Adipocyte (in vitro differentiated cells): ENCODE data around the gene CD19.
"Not testable (repeated sequence)": the region's sequence is repeated elsewhere in the genome, so short reads cannot be mapped to it uniquely, and the experiment has no call there.

ENCODE experiments used
- DNase-seq: peaks from one replicate; pipeline ENCODE4 v3.0.0-alpha.2; 2015; ENCODE audit warnings: low read depth
- H3K27me3 ChIP-seq: replicated peaks from 2 replicates; pipeline ENCODE4 v1.7.0; 2013; ENCODE audit warnings: mild to moderate bottlenecking, low read length, moderate library complexity; ENCODE audit not compliant: control insufficient read depth, insufficient read depth
- H3K36me3 ChIP-seq: 2 replicates; pipeline ENCODE4 v1.7.0; 2013; ENCODE audit warnings: low read length, mild to moderate bottlenecking, moderate library complexity; ENCODE audit not compliant: control insufficient read depth, insufficient read depth, severe bottlenecking
- H3K4me1 ChIP-seq: 2 replicates; pipeline ENCODE4 v1.7.0; 2013; ENCODE audit warnings: mild to moderate bottlenecking, low read length, moderate library complexity; ENCODE audit not compliant: control insufficient read depth, insufficient read depth
- H3K4me3 ChIP-seq: 2 replicates; pipeline ENCODE4 v1.7.0; 2013; ENCODE audit warnings: mild to moderate bottlenecking, low read length, moderate library complexity
- H3K9ac ChIP-seq: 2 replicates; pipeline ENCODE4 v1.7.0; 2013; ENCODE audit warnings: mild to moderate bottlenecking, low read length, moderate library complexity
- H3K9me3 ChIP-seq: 2 replicates; pipeline ENCODE4 v1.7.0; 2013; ENCODE audit warnings: mild to moderate bottlenecking, low read length, moderate library complexity; ENCODE audit not compliant: control insufficient read depth

Gene CD19

DNA sequence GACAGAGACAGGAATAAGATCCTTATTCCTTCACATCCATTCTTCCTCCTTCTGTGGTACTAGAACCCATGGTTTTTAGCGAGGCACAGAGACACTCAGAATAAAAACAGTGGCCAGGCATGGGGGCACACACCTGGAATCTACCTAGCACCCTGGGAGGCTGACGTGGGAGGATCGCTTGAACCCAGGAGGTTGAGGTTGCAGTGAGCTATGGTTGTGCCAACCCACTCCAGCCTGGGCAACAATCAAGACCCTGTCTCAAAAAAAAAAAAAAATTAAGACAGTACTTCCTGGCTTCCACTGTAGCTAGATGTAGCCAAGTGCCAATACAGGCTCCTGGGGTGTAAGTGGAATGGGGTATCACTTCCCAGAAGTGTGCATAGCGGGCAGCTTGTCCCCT is 35.4 kb downstream of the CD19 start:
- Histone ChIP-seq H3K4me3 (no peak overlapping the region), H3K36me3 (peaks cover 29% of the 10 kb centered on the region), H3K9me3 (no peaks in the 10 kb centered on the region), H3K27me3 (no peaks in the 10 kb centered on the region), H3K4me1 (no peaks in the 10 kb centered on the region), H3K9ac (no peak overlapping the region)
- no peak for DNase-seq

- H3K36me3 ChIP-seq, H3K9me3 ChIP-seq, H3K4me1 ChIP-seq, H3K9ac ChIP-seq, H3K27me3 ChIP-seq, DNase-seq, H3K4me3 ChIP-seq: not testable (repeated sequence)
Measured at GRCh38 chr16:28969696-28970095, 37.9 kb downstream of the CD19 start.

DNA sequence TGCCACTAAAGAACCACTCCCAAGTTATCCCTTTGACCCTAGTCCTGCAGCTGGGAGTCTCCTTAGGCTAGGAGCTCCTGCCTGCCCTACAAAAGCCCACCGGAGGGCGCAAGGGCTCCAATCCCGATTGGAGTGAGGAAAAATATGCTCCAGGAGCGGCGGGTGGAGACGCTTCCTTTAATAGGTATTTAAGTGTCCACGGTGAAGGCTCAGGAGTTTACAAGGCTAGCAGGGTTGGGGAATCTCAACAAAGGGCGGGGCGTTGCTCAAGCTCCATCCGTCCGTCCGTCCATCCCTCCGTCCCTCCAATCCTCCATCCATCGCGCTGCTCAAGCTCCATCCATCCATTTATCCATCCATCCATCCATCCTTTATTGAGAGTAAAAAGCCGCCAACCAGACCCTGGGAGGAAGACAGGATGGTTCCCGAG is 42.3 kb downstream of the CD19 start:
- Histone ChIP-seq H3K36me3 (peaks cover 7% of the 10 kb centered on the region), H3K27me3 (no peaks in the 10 kb centered on the region), H3K9me3 (no peaks in the 10 kb centered on the region), H3K4me3 (peak overlapping the region; percentile 99), H3K4me1 (peaks cover 11% of the 10 kb centered on the region), H3K9ac (peak overlapping the region; percentile 97)
- DNase-seq: peak; percentile 85

- peak within 1 kb of the TSS; percentile 99 for H3K4me3 ChIP-seq
- peaks cover 11% of the 10 kb centered on the region for H3K4me1 ChIP-seq
- H3K9ac ChIP-seq: peak within 1 kb of the TSS; percentile 97
- no peaks in the 10 kb centered on the region for H3K27me3 ChIP-seq
- no peaks in the 10 kb centered on the region for H3K9me3 ChIP-seq
- peaks cover 11% of the 10 kb centered on the region for H3K36me3 ChIP-seq
- peak; percentile 99 for DNase-seq
Measured at GRCh38 chr16:28974437-28975157, 42.8 kb downstream of the CD19 start, which contains the start of gene SPNS1. SPNS1 (plus strand) TSS chr16:28974778; CDS start chr16:28975152, 374 bp downstream.

GRCh38 chr16:28975158-28975599 is 43.4 kb downstream of the CD19 start:
- peak; percentile 31 for DNase-seq
- peak overlapping the region; percentile 99 for H3K4me3 ChIP-seq

DNA sequence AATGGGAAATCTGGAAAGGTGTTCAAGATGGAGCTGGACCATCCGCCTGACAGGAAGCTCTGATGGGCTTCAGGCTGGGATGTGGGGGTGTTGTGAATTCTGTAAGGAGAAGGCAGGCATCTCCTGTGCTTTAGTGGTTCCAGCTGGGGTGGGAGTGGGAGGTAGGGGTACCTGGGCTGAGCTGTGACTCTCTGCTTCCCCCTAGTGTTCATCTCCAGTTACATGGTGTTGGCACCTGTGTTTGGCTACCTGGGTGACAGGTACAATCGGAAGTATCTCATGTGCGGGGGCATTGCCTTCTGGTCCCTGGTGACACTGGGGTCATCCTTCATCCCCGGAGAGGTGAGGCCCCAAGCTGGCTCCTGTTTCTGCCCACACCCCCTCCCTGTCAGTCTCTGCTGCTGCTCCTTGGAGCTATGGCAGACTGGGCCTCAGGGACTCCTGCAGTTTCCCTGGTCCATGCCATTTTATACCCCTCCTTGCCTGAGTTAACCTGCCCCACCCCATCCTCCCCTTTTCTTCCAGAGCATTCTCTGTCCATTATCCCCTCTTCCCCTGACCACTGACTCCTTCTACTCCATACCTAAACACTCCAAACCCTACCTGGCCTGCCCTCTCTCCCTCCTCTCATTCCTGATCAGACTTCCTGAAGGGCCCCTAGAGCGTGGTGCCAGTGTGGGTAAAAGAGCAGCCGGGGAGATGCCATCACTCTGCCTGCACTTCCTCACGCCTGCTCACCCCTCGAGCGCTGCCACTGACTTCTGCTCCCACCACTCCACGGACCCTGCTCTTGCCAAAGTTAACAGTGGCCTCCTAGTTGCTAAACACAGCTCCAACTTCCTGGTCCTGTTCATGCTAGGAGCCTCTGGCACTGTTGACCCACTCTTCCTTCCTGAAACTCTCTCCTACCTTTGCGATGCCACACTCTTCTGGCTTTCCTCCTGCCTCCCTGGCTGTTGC is 46.2 kb downstream of the CD19 start:
- peaks cover 11% of the 10 kb centered on the region for H3K4me1 ChIP-seq
- H3K9ac ChIP-seq: no peak overlapping the region
- no peak overlapping the region for H3K4me3 ChIP-seq
- H3K36me3 ChIP-seq: peaks cover 34% of the 10 kb centered on the region
- no peaks in the 10 kb centered on the region for H3K27me3 ChIP-seq
- no peaks in the 10 kb centered on the region for H3K9me3 ChIP-seq
- no peak for DNase-seq

More at GRCh38 chr16:28975158-28975599, 43.4 kb downstream of the CD19 start:
- no peaks in the 10 kb centered on the region for H3K27me3 ChIP-seq
- H3K9me3 ChIP-seq: no peaks in the 10 kb centered on the region
- H3K36me3 ChIP-seq: peaks cover 11% of the 10 kb centered on the region
- H3K9ac ChIP-seq: peak overlapping the region; percentile 97
- H3K4me1 ChIP-seq: peaks cover 11% of the 10 kb centered on the region

GRCh38 chr16:28980330-28980729 is 48.6 kb downstream of the CD19 start:
- not testable (repeated sequence) for H3K27me3 ChIP-seq, H3K9me3 ChIP-seq, DNase-seq, H3K4me1 ChIP-seq, H3K4me3 ChIP-seq, H3K9ac ChIP-seq
- H3K36me3 ChIP-seq: peaks cover 48% of the 10 kb centered on the region

DNA sequence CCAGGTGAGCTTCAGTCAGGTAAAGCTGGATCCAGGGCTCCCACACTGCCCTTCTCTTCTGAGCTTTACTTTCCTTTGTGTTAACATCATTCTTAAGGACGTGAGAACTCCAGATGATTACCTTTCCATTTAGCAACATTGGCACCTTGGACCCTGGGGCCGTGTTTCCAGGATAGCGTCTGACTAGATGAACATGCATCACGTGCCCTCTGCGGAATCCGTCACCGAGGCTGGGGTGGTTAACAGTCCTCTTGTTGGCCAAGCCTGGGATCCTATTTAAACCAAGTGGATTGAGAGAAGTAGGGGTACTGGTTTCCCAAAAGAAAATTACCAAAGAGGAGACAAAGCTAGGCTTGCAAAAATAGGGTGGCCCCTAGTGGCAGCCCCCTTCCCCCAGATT is 49.2 kb downstream of the CD19 start:
- DNase-seq: no peak
- H3K36me3 ChIP-seq: peaks cover 54% of the 10 kb centered on the region

GRCh38 chr16:28981517-28981916 is 49.7 kb downstream of the CD19 start:
- Histone ChIP-seq H3K4me1 (no peaks in the 10 kb centered on the region), H3K9me3 (no peaks in the 10 kb centered on the region), H3K36me3 (peaks cover 57% of the 10 kb centered on the region), H3K9ac (no peak overlapping the region), H3K4me3 (no peak overlapping the region), H3K27me3 (no peaks in the 10 kb centered on the region)
- no peak for DNase-seq

More for the DNA sequence above, 49.2 kb downstream of the CD19 start:
- H3K4me1 ChIP-seq: no peaks in the 10 kb centered on the region
- H3K27me3 ChIP-seq: no peaks in the 10 kb centered on the region
- no peak overlapping the region for H3K9ac ChIP-seq
- H3K9me3 ChIP-seq: no peaks in the 10 kb centered on the region
- no peak overlapping the region for H3K4me3 ChIP-seq

- H3K36me3 ChIP-seq: peaks cover 66% of the 10 kb centered on the region
- DNase-seq: no peak
- H3K4me3 ChIP-seq: no peak overlapping the region
- no peak overlapping the region for H3K9ac ChIP-seq
- no peaks in the 10 kb centered on the region for H3K4me1 ChIP-seq
- H3K27me3 ChIP-seq: no peaks in the 10 kb centered on the region
- H3K9me3 ChIP-seq: peaks cover 8% of the 10 kb centered on the region
Measured at GRCh38 chr16:28982418-28982817, 50.6 kb downstream of the CD19 start.

- Histone ChIP-seq H3K4me1 (no peaks in the 10 kb centered on the region), H3K4me3 (no peak overlapping the region), H3K9ac (no peak overlapping the region), H3K27me3 (no peaks in the 10 kb centered on the region), H3K9me3 (peaks cover 9% of the 10 kb centered on the region), H3K36me3 (peaks cover 67% of the 10 kb centered on the region)
- DNase-seq: no peak
Measured at GRCh38 chr16:28982949-28983348, 51.2 kb downstream of the CD19 start.
